ENCODE data around the gene ITCH.
A peak's percentile ranks its signal among the peaks of the same experiment; 100 is the strongest.

Gene ITCH

DNA sequence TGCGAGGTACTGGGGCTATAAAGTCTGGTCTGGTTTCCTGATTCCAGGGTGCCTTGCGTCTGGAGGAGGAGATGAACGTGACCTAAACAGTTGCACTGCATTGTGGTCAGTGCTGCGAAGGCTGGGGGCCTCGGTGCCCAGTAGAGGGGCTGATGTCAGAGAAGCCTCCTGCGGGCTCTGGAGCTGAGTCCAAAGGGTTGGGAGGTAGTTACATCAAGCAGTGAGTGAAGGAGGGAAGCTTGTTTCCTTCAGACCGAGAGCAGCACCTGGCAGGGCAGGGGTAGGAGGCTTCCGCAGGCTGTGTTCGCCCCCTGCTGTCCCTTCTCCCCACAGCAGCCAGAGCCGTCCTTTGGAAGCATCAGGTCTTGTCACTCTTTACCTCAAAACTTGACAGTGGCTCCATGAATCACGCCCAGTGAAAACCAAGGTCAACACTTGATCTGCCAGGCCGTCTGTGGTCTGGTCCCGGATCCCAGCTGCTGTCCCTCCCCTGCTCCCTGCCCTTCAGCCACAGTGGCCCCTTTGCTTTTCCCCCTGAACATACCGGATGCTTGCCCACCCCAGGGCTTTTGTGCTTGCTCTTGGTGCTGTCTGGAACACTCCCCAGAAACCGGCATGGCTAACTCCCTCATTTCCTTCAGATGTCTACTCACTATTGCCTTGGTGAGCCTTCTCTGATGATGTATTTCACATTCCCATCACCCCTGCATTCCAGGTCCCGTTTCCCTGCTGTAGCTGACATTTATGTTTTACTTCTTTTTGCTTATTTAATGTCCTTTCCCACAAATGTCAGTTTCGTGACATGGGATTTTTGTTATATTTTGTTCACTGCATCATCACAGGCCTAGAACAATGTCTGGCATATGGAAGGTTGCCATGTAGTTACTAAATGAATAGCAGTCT, 160.1 kb downstream of the ITCH start:
- in situ Hi-C loops (cut with HindIII; ENCODE audit: low sequenced_read_pairs), result no loop called here
- no peak overlapping the region for H3K4me3 ChIP-seq (ENCODE audit: low read depth, low read length)
- TF ChIP-seq, protein P1, sequence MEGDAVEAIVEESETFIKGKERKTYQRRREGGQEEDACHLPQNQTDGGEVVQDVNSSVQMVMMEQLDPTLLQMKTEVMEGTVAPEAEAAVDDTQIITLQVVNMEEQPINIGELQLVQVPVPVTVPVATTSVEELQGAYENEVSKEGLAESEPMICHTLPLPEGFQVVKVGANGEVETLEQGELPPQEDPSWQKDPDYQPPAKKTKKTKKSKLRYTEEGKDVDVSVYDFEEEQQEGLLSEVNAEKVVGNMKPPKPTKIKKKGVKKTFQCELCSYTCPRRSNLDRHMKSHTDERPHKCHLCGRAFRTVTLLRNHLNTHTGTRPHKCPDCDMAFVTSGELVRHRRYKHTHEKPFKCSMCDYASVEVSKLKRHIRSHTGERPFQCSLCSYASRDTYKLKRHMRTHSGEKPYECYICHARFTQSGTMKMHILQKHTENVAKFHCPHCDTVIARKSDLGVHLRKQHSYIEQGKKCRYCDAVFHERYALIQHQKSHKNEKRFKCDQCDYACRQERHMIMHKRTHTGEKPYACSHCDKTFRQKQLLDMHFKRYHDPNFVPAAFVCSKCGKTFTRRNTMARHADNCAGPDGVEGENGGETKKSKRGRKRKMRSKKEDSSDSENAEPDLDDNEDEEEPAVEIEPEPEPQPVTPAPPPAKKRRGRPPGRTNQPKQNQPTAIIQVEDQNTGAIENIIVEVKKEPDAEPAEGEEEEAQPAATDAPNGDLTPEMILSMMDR (IDR thresholded peaks at IDR 0.05; ENCODE audit: low read depth, low read length, missing control alignments), result peak; percentile 74
- peak; percentile 40 for DNase-seq (ENCODE audit: low read depth)

DNA sequence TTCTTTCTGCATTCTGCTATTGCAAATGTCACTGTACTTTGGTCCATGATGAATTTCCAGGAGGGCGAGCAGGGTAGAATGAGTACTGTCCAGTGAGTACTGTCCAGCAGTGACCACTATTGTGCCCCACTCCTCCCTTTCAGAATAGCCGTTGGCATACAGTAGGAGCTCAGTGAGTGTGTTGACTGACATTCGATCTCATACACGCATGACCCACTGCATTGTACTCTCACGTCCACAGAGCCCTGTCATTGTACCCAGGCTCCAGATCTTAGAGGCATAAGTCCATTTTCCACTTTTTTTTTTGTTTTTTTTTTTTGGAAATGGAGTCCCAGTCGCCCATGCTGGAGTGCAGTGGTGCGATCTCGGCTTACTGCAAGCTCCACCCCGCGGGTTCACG, 161.4 kb downstream of the ITCH start:
- in situ Hi-C loops (cut with HindIII; ENCODE audit: low sequenced_read_pairs), result no loop called here
- no peak overlapping the region for H3K4me3 ChIP-seq (ENCODE audit: low read depth, low read length)
- TF ChIP-seq, protein P1 (IDR thresholded peaks at IDR 0.05; ENCODE audit: low read depth, low read length, missing control alignments), result no peak
- DNase-seq (ENCODE audit: low read depth), result no peak

DNA sequence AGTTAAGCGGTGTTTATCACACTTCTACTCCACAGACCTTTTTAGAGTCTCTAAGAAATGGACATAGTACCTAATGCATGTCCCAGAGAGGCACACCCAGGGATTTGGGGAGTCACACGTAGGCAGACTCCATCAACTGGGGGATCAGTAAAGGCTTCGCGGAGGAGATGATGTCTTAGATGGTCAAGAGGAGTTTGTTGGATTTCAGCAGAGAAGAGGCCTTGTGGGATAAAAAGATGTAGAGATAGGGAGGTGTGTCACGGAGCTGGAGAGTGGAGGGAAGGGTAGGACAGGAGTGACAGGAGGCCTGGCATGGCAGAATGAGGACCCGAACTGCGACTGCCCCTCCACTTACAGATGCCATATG, 162.3 kb downstream of the ITCH start:
- H3K4me3 ChIP-seq (ENCODE audit: low read depth, low read length), result no peak overlapping the region
- TF ChIP-seq, protein P1 (IDR thresholded peaks at IDR 0.05; ENCODE audit: low read depth, low read length, missing control alignments), result no peak
- no peak for DNase-seq (ENCODE audit: low read depth)
- in situ Hi-C loops (cut with HindIII; ENCODE audit: low sequenced_read_pairs), result no loop called here

- no peak overlapping the region for H3K4me3 ChIP-seq (ENCODE audit: low read depth, low read length)
- TF ChIP-seq, protein P1 (IDR thresholded peaks at IDR 0.05; ENCODE audit: low read depth, low read length, missing control alignments), result no peak
- in situ Hi-C loops (cut with HindIII; ENCODE audit: low sequenced_read_pairs), result no loop called here
- peak; percentile 94 for DNase-seq (ENCODE audit: low read depth)
These were observed 162.8 kb downstream of the ITCH start for GRCh38 chr20:34525709-34526416.

DNA sequence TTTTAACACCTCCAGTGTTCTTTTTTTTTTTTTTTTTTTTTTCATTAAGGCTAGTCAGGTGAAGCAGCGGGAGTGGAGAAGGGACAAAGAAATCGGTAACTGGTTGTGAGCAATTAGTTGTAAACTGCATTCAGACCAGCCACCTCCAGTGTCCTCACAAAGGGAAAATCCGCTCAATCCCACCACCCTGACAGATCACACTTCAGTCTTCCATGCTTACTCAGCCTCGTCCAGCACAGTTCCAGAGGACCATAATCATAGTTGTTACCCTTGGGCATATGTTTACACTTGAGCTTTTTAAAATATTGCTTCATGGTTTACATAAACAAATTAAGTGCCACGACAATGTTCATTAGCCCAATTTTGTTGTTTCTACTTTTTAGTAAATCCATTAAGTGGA, 163.4 kb downstream of the ITCH start:
- no peak overlapping the region for H3K4me3 ChIP-seq (ENCODE audit: low read depth, low read length)
- no peak for DNase-seq (ENCODE audit: low read depth)
- TF ChIP-seq, protein P1 (IDR thresholded peaks at IDR 0.05; ENCODE audit: low read depth, low read length, missing control alignments), result no peak
- in situ Hi-C loops (cut with HindIII; ENCODE audit: low sequenced_read_pairs), result no loop called here

GRCh38 chr20:34527016-34527415, 163.9 kb downstream of the ITCH start:
- TF ChIP-seq, protein P1 (IDR thresholded peaks at IDR 0.05; ENCODE audit: low read depth, low read length, missing control alignments), result no peak
- H3K4me3 ChIP-seq (ENCODE audit: low read depth, low read length), result no peak overlapping the region
- DNase-seq (ENCODE audit: low read depth), result no peak
- in situ Hi-C loops (cut with HindIII; ENCODE audit: low sequenced_read_pairs), result no loop called here
